ENCODE results near the gene CEP128.

Gene CEP128

GRCh38 chr14:80653956-80654355 is 287.6 kb downstream of the CEP128 start:
- Histone ChIP-seq H2AFZ (ENCODE audit: low read depth, low read length) (no peak overlapping the region), H3K27me3 (ENCODE audit: low read depth, low read length) (no peaks in the 10 kb centered on the region), H3K79me2 (ENCODE audit: low read length) (no peaks in the 10 kb centered on the region), H3K36me3 (replicated peaks; ENCODE audit: low read depth, low read length) (no peaks in the 10 kb centered on the region), H3K4me2 (ENCODE audit: low read length) (no peak overlapping the region), H3K9me3 (ENCODE audit: insufficient read depth, low read length) (no peaks in the 10 kb centered on the region), H3K27ac (ENCODE audit: low read length) (no peak overlapping the region), H3K4me3 (ENCODE audit: low read length) (no peak overlapping the region), H4K20me1 (ENCODE audit: insufficient read depth, low read length) (no peaks in the 10 kb centered on the region), H3K4me1 (ENCODE audit: low read length) (no peaks in the 10 kb centered on the region), H3K9ac (ENCODE audit: low read length) (no peak overlapping the region)
- no peak for TF ChIP-seq CTCF (IDR thresholded peaks at IDR 0.05; ENCODE audit: low read depth, low read length)
- no peak for TF ChIP-seq EZH2phosphoT487 (IDR thresholded peaks at IDR 0.05; ENCODE audit: low read depth)

- Histone ChIP-seq H3K27me3 (ENCODE audit: low read depth, low read length) (no peaks in the 10 kb centered on the region), H3K9me3 (ENCODE audit: insufficient read depth, low read length) (no peaks in the 10 kb centered on the region), H3K36me3 (replicated peaks; ENCODE audit: low read depth, low read length) (no peaks in the 10 kb centered on the region), H3K4me3 (ENCODE audit: low read length) (no peak overlapping the region), H3K4me1 (ENCODE audit: low read length) (no peaks in the 10 kb centered on the region), H3K9ac (ENCODE audit: low read length) (no peak overlapping the region), H3K27ac (ENCODE audit: low read length) (no peak overlapping the region), H3K79me2 (ENCODE audit: low read length) (no peaks in the 10 kb centered on the region), H2AFZ (ENCODE audit: low read depth, low read length) (no peak overlapping the region), H4K20me1 (ENCODE audit: insufficient read depth, low read length) (no peaks in the 10 kb centered on the region), H3K4me2 (ENCODE audit: low read length) (no peak overlapping the region)
- no peak for TF ChIP-seq EZH2phosphoT487 (IDR thresholded peaks at IDR 0.05; ENCODE audit: low read depth)
- TF ChIP-seq CTCF (IDR thresholded peaks at IDR 0.05; ENCODE audit: low read depth, low read length), result no peak
These were observed 295.7 kb downstream of the CEP128 start for GRCh38 chr14:80645667-80646413.

- no peak overlapping the region for H3K4me3 ChIP-seq (ENCODE audit: low read length)
- no peaks in the 10 kb centered on the region for H3K27me3 ChIP-seq (ENCODE audit: low read depth, low read length)
- H3K9ac ChIP-seq (ENCODE audit: low read length), result no peak overlapping the region
- no peak overlapping the region for H3K4me2 ChIP-seq (ENCODE audit: low read length)
- no peaks in the 10 kb centered on the region for H3K4me1 ChIP-seq (ENCODE audit: low read length)
- no peaks in the 10 kb centered on the region for H3K36me3 ChIP-seq (replicated peaks; ENCODE audit: low read depth, low read length)
- H3K9me3 ChIP-seq (ENCODE audit: insufficient read depth, low read length), result no peaks in the 10 kb centered on the region
- no peak overlapping the region for H3K27ac ChIP-seq (ENCODE audit: low read length)
- TF ChIP-seq CTCF (IDR thresholded peaks at IDR 0.05; ENCODE audit: low read depth, low read length) (no peak), EZH2phosphoT487 (IDR thresholded peaks at IDR 0.05; ENCODE audit: low read depth) (no peak)
- no peak overlapping the region for H2AFZ ChIP-seq (ENCODE audit: low read depth, low read length)
- H3K79me2 ChIP-seq (ENCODE audit: low read length), result no peaks in the 10 kb centered on the region
- no peaks in the 10 kb centered on the region for H4K20me1 ChIP-seq (ENCODE audit: insufficient read depth, low read length)
These were observed 296.7 kb downstream of the CEP128 start for GRCh38 chr14:80644826-80645225.

- Histone ChIP-seq H3K4me2 (ENCODE audit: low read length) (peak overlapping the region; percentile 45), H3K4me3 (ENCODE audit: low read length) (no peak overlapping the region), H3K27ac (ENCODE audit: low read length) (no peak overlapping the region), H3K27me3 (ENCODE audit: low read depth, low read length) (no peaks in the 10 kb centered on the region), H4K20me1 (ENCODE audit: insufficient read depth, low read length) (0 out of 2 replicates have a peak, but pooled peaks cover 4% of the 10 kb centered on the region), H3K9ac (ENCODE audit: low read length) (no peak overlapping the region), H3K9me3 (ENCODE audit: insufficient read depth, low read length) (no peaks in the 10 kb centered on the region), H3K4me1 (ENCODE audit: low read length) (peaks cover 15% of the 10 kb centered on the region), H2AFZ (ENCODE audit: low read depth, low read length) (no peak overlapping the region), H3K79me2 (ENCODE audit: low read length) (no peaks in the 10 kb centered on the region), H3K36me3 (replicated peaks; ENCODE audit: low read depth, low read length) (peaks cover 5% of the 10 kb centered on the region)
- no peak for TF ChIP-seq EZH2phosphoT487 (IDR thresholded peaks at IDR 0.05; ENCODE audit: low read depth)
- no peak for TF ChIP-seq CTCF (IDR thresholded peaks at IDR 0.05; ENCODE audit: low read depth, low read length)
These were observed 302.7 kb downstream of the CEP128 start for GRCh38 chr14:80638620-80639515.
